ENCODE results near the gene PIGX. TPM values are rescaled to one million over a fixed set of nuclear protein-coding genes. Genes with fewer than 3 reads are reported as not detected.
A peak's percentile ranks its signal among the peaks of the same experiment; 100 is the strongest.

The PIGX gene
- 20.1 TPM for total RNA-seq (ENCODE audit: unreplicated experiment)
- long read RNA-seq, transcript PIGX-202 (6 exons, 3,057 nt): major isoform, 9 of 13 reads
- long read RNA-seq, partial matches to known transcripts: 0 of 13 reads
- long read RNA-seq, other reads (novel, unspliced or antisense): 1 of 13 reads

DNA sequence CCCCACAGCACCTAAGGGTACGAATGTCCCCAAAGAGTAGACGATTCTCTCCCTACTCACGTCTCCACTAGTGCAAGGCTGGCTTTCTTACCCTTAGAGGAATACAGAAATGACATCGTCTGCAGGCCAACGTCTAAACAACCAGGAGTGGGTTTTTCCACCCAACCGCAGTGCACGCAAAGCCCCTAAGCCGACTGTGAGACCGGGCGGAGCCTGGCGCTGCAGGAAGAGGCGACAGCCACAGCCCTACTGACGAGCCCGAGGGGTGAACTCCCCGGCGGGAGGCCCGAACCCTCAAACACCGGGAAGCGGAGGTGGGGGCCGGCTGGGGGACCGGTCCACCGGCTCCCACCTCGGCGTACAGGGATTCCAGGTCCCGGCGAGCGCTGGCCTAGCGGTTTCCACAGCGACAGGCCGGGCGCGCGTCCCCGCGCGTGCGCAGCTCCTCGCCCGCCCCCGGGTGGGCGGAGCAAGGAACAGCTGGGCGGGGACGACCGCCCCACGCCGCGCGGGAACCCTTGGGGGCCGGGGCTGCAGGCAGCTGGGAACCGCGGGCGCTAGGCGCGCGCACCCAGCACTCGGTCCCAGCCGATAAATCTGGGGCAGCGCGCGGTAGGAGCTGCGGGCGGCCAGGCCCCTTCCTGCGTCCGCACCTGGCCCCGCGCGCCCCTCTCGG is at the start of gene PIGX, which contains the start of gene CEP19:
TSS of gene PIGX (plus strand) at position 540 of the 676 bp plus-strand sequence.
TSS of gene CEP19 (minus strand) at position 413 of the 676 bp plus-strand sequence. CDS start 3,593 bp downstream, outside the sequence.
- TF ChIP-seq, protein P1, sequence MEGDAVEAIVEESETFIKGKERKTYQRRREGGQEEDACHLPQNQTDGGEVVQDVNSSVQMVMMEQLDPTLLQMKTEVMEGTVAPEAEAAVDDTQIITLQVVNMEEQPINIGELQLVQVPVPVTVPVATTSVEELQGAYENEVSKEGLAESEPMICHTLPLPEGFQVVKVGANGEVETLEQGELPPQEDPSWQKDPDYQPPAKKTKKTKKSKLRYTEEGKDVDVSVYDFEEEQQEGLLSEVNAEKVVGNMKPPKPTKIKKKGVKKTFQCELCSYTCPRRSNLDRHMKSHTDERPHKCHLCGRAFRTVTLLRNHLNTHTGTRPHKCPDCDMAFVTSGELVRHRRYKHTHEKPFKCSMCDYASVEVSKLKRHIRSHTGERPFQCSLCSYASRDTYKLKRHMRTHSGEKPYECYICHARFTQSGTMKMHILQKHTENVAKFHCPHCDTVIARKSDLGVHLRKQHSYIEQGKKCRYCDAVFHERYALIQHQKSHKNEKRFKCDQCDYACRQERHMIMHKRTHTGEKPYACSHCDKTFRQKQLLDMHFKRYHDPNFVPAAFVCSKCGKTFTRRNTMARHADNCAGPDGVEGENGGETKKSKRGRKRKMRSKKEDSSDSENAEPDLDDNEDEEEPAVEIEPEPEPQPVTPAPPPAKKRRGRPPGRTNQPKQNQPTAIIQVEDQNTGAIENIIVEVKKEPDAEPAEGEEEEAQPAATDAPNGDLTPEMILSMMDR (IDR thresholded peaks at IDR 0.05; ENCODE audit: partially characterized antibody, unreplicated experiment): peak; percentile 20
- DNase-seq: peak; percentile 82
- H3K4me1 Mint-ChIP-seq (ENCODE audit: low read depth, unreplicated experiment): peaks cover 5% of the 10 kb centered on the region
- no peaks in the 10 kb centered on the region for H3K9me3 Mint-ChIP-seq (ENCODE audit: unreplicated experiment)
- H3K36me3 Mint-ChIP-seq (ENCODE audit: unreplicated experiment): no peaks in the 10 kb centered on the region
- peak within 1 kb of the TSS; percentile 96 for H3K4me3 Mint-ChIP-seq (ENCODE audit: unreplicated experiment)
- H3K27me3 Mint-ChIP-seq (ENCODE audit: unreplicated experiment): no peaks in the 10 kb centered on the region
- peak within 1 kb of the TSS; percentile 34 for H3K27ac Mint-ChIP-seq (ENCODE audit: unreplicated experiment)

DNA sequence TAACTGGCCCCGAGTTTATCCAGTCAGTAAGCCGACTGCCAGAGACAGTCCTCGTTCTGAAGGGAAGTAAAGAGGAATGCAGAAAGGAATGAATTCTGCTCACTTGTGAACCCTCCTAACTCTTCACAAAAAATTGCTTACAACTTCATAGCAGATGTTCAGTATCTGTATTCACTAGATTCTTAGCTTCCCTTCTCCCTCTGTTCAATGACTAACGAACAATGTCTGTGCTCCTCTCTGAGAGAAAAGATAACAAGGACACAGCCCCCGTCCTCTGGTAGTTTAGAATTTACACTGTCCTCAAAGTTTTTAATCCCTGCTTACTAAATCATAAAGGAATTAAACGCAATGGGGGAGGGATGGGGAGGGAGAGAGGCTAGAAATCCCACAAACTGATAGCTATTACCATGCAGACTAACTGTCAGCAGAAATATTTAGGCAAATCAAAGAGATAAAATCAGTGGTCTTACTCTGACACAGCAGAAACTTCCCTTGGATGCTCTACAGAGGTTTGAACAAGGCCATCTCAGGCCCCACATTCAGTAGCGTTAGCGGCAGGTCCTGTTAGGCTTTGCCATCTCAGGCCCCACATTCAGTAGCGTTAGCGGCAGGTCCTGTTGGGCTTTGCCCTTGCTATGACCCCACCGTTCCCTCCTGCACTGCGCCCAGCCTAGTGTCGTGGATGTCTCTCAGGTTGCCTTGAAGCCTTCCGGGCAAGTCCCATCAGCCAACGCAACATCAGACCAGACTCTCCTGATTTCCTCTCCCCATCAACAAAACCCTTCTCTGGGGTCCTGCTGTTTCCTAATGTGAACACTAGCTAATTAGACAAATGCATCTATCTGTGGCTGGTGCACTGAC is 49.2 kb upstream of the PIGX start:
- peaks cover 7% of the 10 kb centered on the region for H3K27me3 Mint-ChIP-seq (ENCODE audit: unreplicated experiment)
- peaks cover 11% of the 10 kb centered on the region for H3K9me3 Mint-ChIP-seq (ENCODE audit: unreplicated experiment)
- DNase-seq: no peak
- TF ChIP-seq, protein P1 (IDR thresholded peaks at IDR 0.05; ENCODE audit: partially characterized antibody, unreplicated experiment): no peak
- no peaks in the 10 kb centered on the region for H3K36me3 Mint-ChIP-seq (ENCODE audit: unreplicated experiment)
- H3K4me1 Mint-ChIP-seq (ENCODE audit: low read depth, unreplicated experiment): peaks cover 15% of the 10 kb centered on the region
- H3K4me3 Mint-ChIP-seq (ENCODE audit: unreplicated experiment): no peak overlapping the region
- H3K27ac Mint-ChIP-seq (ENCODE audit: unreplicated experiment): peak overlapping the region; percentile 48

DNA sequence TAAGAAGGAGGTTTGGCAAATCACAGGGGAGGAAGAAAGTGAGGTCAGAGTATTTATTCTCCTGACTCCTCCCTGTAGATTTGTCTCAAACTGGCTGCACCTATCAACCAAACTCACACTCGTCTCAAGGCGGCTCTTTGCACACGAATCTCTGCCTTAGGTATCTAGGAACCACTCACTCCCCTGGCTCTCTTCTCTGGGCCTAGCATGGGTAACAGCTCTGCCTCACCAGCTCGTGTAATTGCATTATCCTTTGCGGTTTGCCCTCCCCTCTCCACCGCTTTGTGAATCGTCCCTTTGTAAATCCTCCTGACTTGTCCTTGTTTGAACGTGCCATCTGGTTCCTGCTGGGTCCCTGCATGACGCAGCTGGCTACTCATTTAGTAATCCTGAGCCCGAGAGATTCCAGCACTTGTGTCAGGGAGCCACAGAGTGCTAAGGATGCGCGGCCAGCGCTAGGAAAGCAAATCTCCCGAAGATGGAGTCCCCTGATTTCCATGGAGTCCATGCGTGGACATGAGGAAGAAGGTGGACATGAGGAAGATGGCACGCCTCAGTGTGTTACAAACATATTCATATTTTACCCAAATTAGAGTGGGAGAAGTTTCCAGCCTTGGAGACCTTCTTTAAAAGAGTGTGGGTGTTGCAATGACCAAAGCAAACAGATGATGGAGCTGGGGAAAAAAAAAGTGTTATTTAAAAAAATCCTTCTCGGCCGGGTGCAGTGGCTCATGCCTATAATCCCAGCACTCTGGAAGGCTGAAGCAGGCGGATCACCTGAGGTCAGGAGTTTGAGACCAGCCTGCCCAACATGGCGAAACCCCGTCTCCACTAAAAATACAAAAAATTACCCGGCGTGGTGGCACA is 45.9 kb upstream of the PIGX start:
- H3K9me3 Mint-ChIP-seq (ENCODE audit: unreplicated experiment): peaks cover 11% of the 10 kb centered on the region
- DNase-seq: peak; percentile 78
- no peaks in the 10 kb centered on the region for H3K36me3 Mint-ChIP-seq (ENCODE audit: unreplicated experiment)
- H3K4me3 Mint-ChIP-seq (ENCODE audit: unreplicated experiment): peak overlapping the region; percentile 76
- TF ChIP-seq, protein P1 (IDR thresholded peaks at IDR 0.05; ENCODE audit: partially characterized antibody, unreplicated experiment): no peak
- H3K27ac Mint-ChIP-seq (ENCODE audit: unreplicated experiment): peak overlapping the region; percentile 99
- peaks cover 17% of the 10 kb centered on the region for H3K4me1 Mint-ChIP-seq (ENCODE audit: low read depth, unreplicated experiment)
- peaks cover 7% of the 10 kb centered on the region for H3K27me3 Mint-ChIP-seq (ENCODE audit: unreplicated experiment)

DNA sequence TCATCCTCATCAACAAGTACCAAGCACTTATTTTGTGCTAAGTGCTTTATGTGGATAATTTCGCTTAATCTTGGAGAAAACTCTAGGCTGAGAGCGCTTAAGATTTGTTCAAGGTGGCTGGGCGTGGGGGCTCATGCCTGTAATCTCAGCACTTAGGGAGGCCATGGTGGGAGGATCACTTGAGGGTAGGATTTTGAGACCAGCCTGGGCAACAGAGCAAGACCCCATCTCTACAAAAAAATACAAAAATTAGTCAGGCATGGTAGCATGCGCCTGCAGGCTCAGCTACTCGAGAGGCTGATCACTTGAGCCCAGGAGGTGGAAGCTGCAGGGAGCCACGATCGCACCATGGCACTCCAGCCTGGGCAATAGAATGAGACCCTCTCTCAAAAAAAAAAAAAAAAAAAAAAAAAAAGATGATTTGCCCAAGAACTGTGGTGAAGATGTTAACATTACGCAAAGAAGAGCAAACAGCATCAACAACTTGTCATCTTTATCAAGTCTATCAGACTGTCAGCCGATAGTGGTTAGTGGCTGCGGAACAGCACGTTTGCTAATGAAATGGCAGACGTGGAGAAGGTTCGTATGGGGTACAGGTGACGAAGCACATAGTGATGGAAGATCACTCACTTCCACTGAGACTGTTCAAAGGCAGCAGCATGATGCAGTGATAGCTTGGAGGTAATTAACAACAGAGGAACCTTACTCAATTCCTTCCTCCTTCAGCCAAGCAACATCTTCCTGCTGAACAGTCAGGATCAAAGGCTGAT is 44.9 kb upstream of the PIGX start:
- Mint-ChIP-seq H3K27ac (ENCODE audit: unreplicated experiment) (no peak overlapping the region), H3K27me3 (ENCODE audit: unreplicated experiment) (peaks cover 7% of the 10 kb centered on the region)

More for the DNA sequence above, 44.9 kb upstream of the PIGX start:
- peaks cover 11% of the 10 kb centered on the region for H3K9me3 Mint-ChIP-seq (ENCODE audit: unreplicated experiment)
- no peak overlapping the region for H3K4me3 Mint-ChIP-seq (ENCODE audit: unreplicated experiment)
- H3K36me3 Mint-ChIP-seq (ENCODE audit: unreplicated experiment): no peaks in the 10 kb centered on the region
- H3K4me1 Mint-ChIP-seq (ENCODE audit: low read depth, unreplicated experiment): peaks cover 17% of the 10 kb centered on the region
- TF ChIP-seq, protein P1 (IDR thresholded peaks at IDR 0.05; ENCODE audit: partially characterized antibody, unreplicated experiment): no peak
- DNase-seq: no peak

Data from glutamatergic neuron (in vitro differentiated cells).